Kidney (tissue), 14 donors: ENCODE results near the gene MAP3K2. TPM values are rescaled to one million over a fixed set of nuclear protein-coding genes. Genes with fewer than 3 reads are reported as not detected.

ENCODE experiments used
- DNase-seq, 5 donors: peaks; one replicate each; pipeline ENCODE4 v3.0.0-alpha.2; 2013 to 2020
- FAIRE-seq: peaks from 2 replicates; lab custom pipeline; 2012; peaks lifted over from hg19 to GRCh38; lab: Jason Lieb, UNC
- H3K27ac ChIP-seq, 2 donors: one replicate each; pipeline ENCODE4 v1.7.0; 2013; ENCODE audit warnings: low read depth in 2 of 2, low read length in 2 of 2, inconsistent platforms in 1 of 2
- H3K27me3 ChIP-seq: one replicate; pipeline ENCODE4 v1.7.1; 2013; ENCODE audit warnings: low read length, inconsistent platforms; ENCODE audit not compliant: control insufficient read depth, insufficient read depth
- H3K36me3 ChIP-seq, 3 donors: one replicate each; pipeline versions ENCODE4 v1.7.0 to v1.7.1; 2013; ENCODE audit warnings: low read length in 3 of 3, control low read depth in 1 of 3, inconsistent platforms in 1 of 3; ENCODE audit not compliant: insufficient read depth in 3 of 3, control insufficient read depth in 2 of 3
- H3K4me1 ChIP-seq, 3 donors: one replicate each; pipeline versions ENCODE4 v1.7.0 to v1.7.1; 2013; ENCODE audit warnings: low read length in 3 of 3, inconsistent platforms in 1 of 3, low read depth in 1 of 3; ENCODE audit not compliant: control insufficient read depth in 2 of 3, insufficient read depth in 2 of 3
- H3K4me3 ChIP-seq, 3 donors: one replicate each; pipeline versions ENCODE4 v1.7.0 to v1.8.1; 2013; ENCODE audit warnings: low read length in 3 of 3, control low read depth in 1 of 3, inconsistent platforms in 1 of 3
- H3K9ac ChIP-seq, 3 donors: one replicate each; pipeline versions ENCODE4 v1.7.0 to v1.7.1; 2013; ENCODE audit warnings: low read length in 3 of 3, control low read depth in 1 of 3, inconsistent platforms in 1 of 3
- H3K9me3 ChIP-seq, 3 donors: one replicate each; pipeline versions ENCODE4 v1.7.0 to v1.7.1; 2013; ENCODE audit warnings: low read length in 3 of 3, control low read depth in 1 of 3, inconsistent platforms in 1 of 3; ENCODE audit not compliant: control insufficient read depth in 2 of 3, insufficient read depth in 1 of 3
- intact Hi-C: fragments of 100-400 bp; cut with DNase I; formaldehyde crosslinking; loops from one replicate; pipeline ENCODE4 v1.11.1; 2022
- polyA plus RNA-seq: library from polyadenylated mRNA; stranded (reverse); fragments of 350-450 nt; fragmentation: Illumina TruSeq; extraction: RNeasy Lipid Tissue Mini Kit (QIAGEN cat#74804); gene quantifications from one replicate; pipeline ENCODE4 v1.2.3, GENCODE V29; 2014; ENCODE audit warnings: low read depth, low replicate concordance; ENCODE audit not compliant: insufficient read depth
- total RNA-seq: library from RNA; stranded (reverse); fragmentation: NEBNext Ultra II Directional; extraction: Animal tissue kit (Norgen Biotek cat#: 25700); gene quantifications from one replicate; pipeline ENCODE4 v1.2.1, GENCODE V29; 2021
- TF ChIP-seq, protein P1 (sequence below): IDR thresholded peaks from 3 replicates; pipeline ENCODE4 v1.5.1; 2012; ENCODE audit warnings: mild to moderate bottlenecking, moderate library complexity, borderline replicate concordance; ENCODE audit not compliant: insufficient read depth; ENCODE audit errors: extremely low read depth
- donor health status: control.
- donor health status: control.
- donor health status: control.
- donor health status: control.
- donor health status: control.
- donor health status: DM: yes; HTN: yes; CAD: no.
- donor health status: Normal renal cell carcinoma (clear cell type).

The MAP3K2 gene
- total and polyA plus RNA-seq, 2 donors from 2014 or later: 4.9 to 65.3 TPM

DNA sequence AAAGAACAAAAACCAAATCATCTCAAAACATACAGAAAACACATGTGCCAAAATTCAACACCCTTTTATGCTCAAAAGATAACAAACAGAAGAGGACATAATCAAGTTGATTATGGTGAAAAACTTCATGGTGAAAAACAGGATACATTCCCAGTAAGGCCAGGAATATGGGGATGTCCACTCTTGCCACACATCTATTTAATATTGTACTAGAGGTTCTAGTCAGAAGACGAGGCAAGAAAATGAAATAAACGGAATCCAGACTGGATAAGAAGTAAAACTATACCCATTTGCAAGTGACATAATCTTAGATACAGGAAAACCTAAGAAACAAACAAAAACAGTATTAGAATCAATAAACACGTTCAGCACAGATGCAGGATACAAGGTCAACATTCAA lies 40.8 kb downstream of the MAP3K2 start:
- intact Hi-C loops: no loop called here
- Histone ChIP-seq H3K4me1 (peaks cover 0 to 2% (median 0%) of the 10 kb centered on the region in 3 donors), H3K27ac (no peak overlapping the region), H3K36me3 (peaks cover 0 to 2% (median 0%) of the 10 kb centered on the region in 3 donors), H3K27me3 (no peaks in the 10 kb centered on the region), H3K9ac (no peak overlapping the region), H3K4me3 (no peak overlapping the region), H3K9me3 (no peaks in the 10 kb centered on the region)
- FAIRE-seq: no peak
- no peak for DNase-seq
- TF ChIP-seq, protein P1, sequence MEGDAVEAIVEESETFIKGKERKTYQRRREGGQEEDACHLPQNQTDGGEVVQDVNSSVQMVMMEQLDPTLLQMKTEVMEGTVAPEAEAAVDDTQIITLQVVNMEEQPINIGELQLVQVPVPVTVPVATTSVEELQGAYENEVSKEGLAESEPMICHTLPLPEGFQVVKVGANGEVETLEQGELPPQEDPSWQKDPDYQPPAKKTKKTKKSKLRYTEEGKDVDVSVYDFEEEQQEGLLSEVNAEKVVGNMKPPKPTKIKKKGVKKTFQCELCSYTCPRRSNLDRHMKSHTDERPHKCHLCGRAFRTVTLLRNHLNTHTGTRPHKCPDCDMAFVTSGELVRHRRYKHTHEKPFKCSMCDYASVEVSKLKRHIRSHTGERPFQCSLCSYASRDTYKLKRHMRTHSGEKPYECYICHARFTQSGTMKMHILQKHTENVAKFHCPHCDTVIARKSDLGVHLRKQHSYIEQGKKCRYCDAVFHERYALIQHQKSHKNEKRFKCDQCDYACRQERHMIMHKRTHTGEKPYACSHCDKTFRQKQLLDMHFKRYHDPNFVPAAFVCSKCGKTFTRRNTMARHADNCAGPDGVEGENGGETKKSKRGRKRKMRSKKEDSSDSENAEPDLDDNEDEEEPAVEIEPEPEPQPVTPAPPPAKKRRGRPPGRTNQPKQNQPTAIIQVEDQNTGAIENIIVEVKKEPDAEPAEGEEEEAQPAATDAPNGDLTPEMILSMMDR: no peak

DNA sequence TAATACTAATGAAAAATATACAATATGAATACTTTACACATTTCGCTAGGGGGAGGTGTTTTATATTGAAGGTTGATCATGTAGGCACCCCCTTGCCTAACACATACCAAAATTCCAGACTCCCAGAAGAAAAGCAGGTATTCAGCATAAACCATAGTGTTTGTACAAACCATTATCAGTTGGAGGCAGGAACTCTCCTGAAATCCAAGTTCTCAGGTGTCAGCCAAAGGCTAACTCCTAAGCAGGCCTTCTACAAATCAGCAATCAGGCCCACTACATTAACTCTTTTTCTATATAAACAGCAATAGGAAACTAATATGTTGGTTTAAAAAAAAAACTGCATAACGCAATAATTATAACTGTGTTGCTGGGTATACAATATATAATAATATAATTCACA lies 44.5 kb downstream of the MAP3K2 start:
- Histone ChIP-seq H3K4me3 (no peak overlapping the region), H3K36me3 (peaks cover 0 to 3% (median 0%) of the 10 kb centered on the region in 3 donors), H3K4me1 (peaks cover 0 to 2% (median 0%) of the 10 kb centered on the region in 3 donors), H3K27me3 (no peaks in the 10 kb centered on the region), H3K9me3 (no peaks in the 10 kb centered on the region), H3K27ac (no peak overlapping the region), H3K9ac (no peak overlapping the region)
- intact Hi-C loops: no loop called here
- TF ChIP-seq, protein P1: no peak
- DNase-seq: no peak
- FAIRE-seq: no peak

DNA sequence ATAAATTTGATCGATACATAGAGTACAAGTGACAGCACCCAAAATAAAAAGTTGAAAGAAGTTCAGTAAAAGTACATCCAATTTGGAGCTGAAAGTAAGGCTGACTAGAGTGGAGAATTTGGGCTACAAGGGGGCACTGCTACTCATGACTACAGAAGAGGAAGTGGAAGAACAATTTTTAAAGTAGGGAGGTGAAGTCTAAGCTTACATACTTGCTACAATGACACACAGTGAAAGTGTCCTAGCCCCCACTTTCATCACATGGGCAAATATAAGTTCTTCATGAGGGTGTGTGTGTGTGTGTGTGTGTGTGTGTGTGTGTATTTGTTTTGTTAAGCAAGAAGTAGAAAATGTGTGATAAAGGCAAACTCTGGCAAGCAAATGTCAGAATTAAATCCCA lies 45.7 kb downstream of the MAP3K2 start:
- intact Hi-C loops: no loop called here
- H3K27me3 ChIP-seq: no peaks in the 10 kb centered on the region
- FAIRE-seq (no peak), DNase-seq (no peak)
- no peak overlapping the region for H3K9ac ChIP-seq
- no peaks in the 10 kb centered on the region for H3K9me3 ChIP-seq
- TF ChIP-seq, protein P1: no peak
- peaks cover 0 to 2% (median 0%) of the 10 kb centered on the region in 3 donors for H3K4me1 ChIP-seq
- peaks cover 0 to 10% (median 3%) of the 10 kb centered on the region in 3 donors for H3K36me3 ChIP-seq
- H3K27ac ChIP-seq: no peak overlapping the region
- no peak overlapping the region for H3K4me3 ChIP-seq

DNA sequence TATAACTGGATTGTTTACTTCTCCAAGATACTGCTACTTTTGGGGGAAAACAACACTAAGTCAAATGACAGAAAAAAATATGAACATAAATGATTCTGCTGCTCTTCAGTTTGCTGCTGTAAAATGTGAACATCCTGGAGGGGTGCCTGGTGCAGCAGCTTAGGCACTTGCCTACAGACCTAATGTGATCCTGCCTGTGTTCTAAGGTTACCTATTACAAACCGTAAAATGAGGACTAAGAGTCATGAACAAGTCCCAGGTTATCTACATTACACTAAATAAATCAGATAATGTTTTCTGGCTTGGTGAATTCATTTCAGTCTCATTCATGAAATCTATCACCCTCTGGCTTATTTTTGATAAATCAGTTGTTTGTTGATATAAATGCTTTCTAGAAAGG lies 55.4 kb downstream of the MAP3K2 start:
- H3K9me3 ChIP-seq: no peaks in the 10 kb centered on the region
- DNase-seq: no peak
- H3K4me1 ChIP-seq: no peaks in the 10 kb centered on the region
- H3K9ac ChIP-seq: no peak overlapping the region
- no peak overlapping the region for H3K27ac ChIP-seq
- H3K36me3 ChIP-seq: peaks cover 0 to 26% (median 3%) of the 10 kb centered on the region in 3 donors
- intact Hi-C loops: no loop called here
- H3K4me3 ChIP-seq: no peak overlapping the region
- no peaks in the 10 kb centered on the region for H3K27me3 ChIP-seq
- TF ChIP-seq, protein P1: no peak
- FAIRE-seq: no peak
